Uterus (tissue), 4 donors: ENCODE data around the gene LRRC3. TPM values are rescaled to one million over a fixed set of nuclear protein-coding genes. Genes with fewer than 3 reads are reported as not detected.
A peak's percentile ranks its signal among the peaks of the same experiment; 100 is the strongest.

Experiments used
- DNase-seq, 2 donors: peaks; one replicate each; pipeline ENCODE4 v3.0.0-alpha.2; 2019 to 2020
- H3K27ac ChIP-seq, 2 donors: fragments of 200-600 bp; sonication (generic); 1 replicate in 1 of 2; 2 replicates in 1 of 2; pipeline ENCODE4 v1.5.1; 2016 to 2018
- H3K27me3 ChIP-seq, 2 donors: fragments of 200-600 bp; sonication (generic); one replicate each; pipeline ENCODE4 v1.5.1; 2018 to 2019; ENCODE audit warnings: control low read depth in 1 of 2
- H3K36me3 ChIP-seq, 2 donors: fragments of 200-600 bp; sonication (generic); one replicate each; pipeline ENCODE4 v1.5.1; 2019; ENCODE audit warnings: control low read depth in 1 of 2
- H3K4me1 ChIP-seq, 2 donors: fragments of 200-600 bp; sonication (generic); one replicate each; pipeline ENCODE4 v1.5.1; 2018 to 2019; ENCODE audit warnings: control low read depth in 1 of 2
- H3K4me3 ChIP-seq, 2 donors: fragments of 200-600 bp; sonication (generic); 1 replicate in 1 of 2; 2 replicates in 1 of 2; pipeline ENCODE4 v1.5.1; 2018 to 2019; ENCODE audit warnings: mild to moderate bottlenecking in 1 of 2
- H3K9me3 ChIP-seq, 2 donors: fragments of 200-600 bp; sonication (generic); one replicate each; pipeline ENCODE4 v1.5.1; 2019; ENCODE audit warnings: control low read depth in 1 of 2
- POLR2A ChIP-seq, 2 donors: fragments of 450-650 bp; IDR thresholded peaks; one replicate each; pipeline ENCODE4 v1.6.1; 2016; ENCODE audit warnings: antibody characterized with exemption in 2 of 2, mild to moderate bottlenecking in 1 of 2, moderate library complexity in 1 of 2
- intact Hi-C: fragments of 100-400 bp; cut with DNase I; formaldehyde crosslinking; loops from one replicate; pipeline ENCODE4 v1.15.1; 2023; ENCODE audit warnings: low total_unique reads
- total RNA-seq, 4 donors: library from RNA; depleted of rRNA in 3 of 4; stranded (reverse); fragments of >200 nt in 3 of 4; gene quantifications; one replicate each; pipeline versions ENCODE4 v1.1.0 to v1.2.4, GENCODE V29; 2014 to 2023
- TF ChIP-seq, protein P1 (sequence below), 4 experiments: fragments of 200-600 bp in 2 of 4; fragments of 450-650 bp in 2 of 4; sonication (generic) in 2 of 4; IDR thresholded peaks; one replicate each; pipeline ENCODE4 v1.5.1; 2016 to 2019; ENCODE audit warnings: antibody characterized with exemption in 4 of 4, mild to moderate bottlenecking in 2 of 4, moderate library complexity in 1 of 4
- donor health status: DM: yes; HTN: yes; CAD: no.

Gene LRRC3
- total RNA-seq, 4 donors from 2014 or later, result under 0.01 to 2.3 (median 2.3) TPM; not detected in 1

DNA sequence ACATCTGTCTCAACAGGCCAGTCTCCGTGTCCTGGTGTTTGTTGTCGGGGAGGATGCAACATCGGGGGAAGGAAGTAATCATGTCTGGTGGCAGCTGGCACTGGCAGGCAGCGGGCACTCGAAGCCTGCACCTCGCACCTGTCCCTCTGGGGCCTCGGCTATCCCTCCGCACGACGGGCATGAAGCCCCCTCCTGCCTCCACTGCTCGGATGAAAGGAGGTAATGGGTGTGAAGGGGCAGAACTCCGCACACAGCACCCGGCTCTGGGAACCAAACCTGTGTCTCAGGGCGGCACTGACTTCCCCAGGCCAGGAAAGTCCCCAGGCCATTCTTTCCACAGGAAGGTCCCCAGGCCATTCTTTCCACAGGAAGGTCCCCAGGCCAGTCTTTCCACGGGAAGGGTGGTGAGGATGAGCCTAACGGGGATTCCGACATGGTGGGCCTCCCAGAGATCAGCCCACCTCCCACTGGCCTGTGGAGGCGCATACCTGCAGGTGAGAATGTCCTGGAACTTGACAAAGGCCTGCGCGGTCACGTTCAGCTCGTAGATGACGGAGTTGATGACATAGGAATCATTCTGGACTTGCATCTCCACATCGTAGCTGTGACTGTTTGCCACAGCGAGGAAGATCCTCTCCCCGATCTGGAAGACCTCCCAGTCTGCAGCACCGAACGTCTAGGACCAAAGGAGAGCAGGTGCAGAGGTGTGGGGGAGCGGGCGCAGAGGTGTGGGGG is 53.6 kb downstream of the LRRC3 start:
- Histone ChIP-seq H3K27ac (no peak overlapping the region), H3K9me3 (no peaks in the 10 kb centered on the region), H3K4me1 (no peaks in the 10 kb centered on the region), H3K27me3 (no peaks in the 10 kb centered on the region), H3K4me3 (no peak overlapping the region), H3K36me3 (no peaks in the 10 kb centered on the region)
- DNase-seq, result no peak
- TF ChIP-seq, protein P1, sequence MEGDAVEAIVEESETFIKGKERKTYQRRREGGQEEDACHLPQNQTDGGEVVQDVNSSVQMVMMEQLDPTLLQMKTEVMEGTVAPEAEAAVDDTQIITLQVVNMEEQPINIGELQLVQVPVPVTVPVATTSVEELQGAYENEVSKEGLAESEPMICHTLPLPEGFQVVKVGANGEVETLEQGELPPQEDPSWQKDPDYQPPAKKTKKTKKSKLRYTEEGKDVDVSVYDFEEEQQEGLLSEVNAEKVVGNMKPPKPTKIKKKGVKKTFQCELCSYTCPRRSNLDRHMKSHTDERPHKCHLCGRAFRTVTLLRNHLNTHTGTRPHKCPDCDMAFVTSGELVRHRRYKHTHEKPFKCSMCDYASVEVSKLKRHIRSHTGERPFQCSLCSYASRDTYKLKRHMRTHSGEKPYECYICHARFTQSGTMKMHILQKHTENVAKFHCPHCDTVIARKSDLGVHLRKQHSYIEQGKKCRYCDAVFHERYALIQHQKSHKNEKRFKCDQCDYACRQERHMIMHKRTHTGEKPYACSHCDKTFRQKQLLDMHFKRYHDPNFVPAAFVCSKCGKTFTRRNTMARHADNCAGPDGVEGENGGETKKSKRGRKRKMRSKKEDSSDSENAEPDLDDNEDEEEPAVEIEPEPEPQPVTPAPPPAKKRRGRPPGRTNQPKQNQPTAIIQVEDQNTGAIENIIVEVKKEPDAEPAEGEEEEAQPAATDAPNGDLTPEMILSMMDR (IDR thresholded peaks at IDR 0.05), result no peak
- intact Hi-C loops, result no loop called here

DNA sequence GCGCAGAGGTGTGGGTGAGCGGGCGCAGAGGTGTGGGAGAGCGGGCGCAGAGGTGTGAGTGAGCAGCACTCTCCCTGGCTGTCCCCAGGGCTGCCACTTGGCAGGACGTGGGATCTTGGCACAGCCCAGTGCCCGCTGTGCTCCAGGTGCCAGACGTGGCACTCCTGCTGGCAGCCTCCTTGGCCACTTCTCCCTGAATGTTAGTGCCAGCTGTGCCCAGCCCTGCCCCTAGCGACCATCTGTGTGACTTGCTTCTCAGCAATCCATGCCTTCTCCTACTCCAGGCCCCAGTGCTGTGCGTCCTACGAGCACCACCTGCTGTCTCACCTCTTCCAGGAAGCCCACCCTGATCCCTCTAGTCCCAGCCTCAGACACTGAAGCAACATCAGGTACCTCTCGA is 54.2 kb downstream of the LRRC3 start:
- Histone ChIP-seq H3K36me3 (no peaks in the 10 kb centered on the region), H3K4me3 (no peak overlapping the region), H3K27me3 (no peaks in the 10 kb centered on the region), H3K9me3 (no peaks in the 10 kb centered on the region), H3K4me1 (no peaks in the 10 kb centered on the region), H3K27ac (no peak overlapping the region)
- intact Hi-C loops, result no loop called here
- TF ChIP-seq, protein P1 (IDR thresholded peaks at IDR 0.05), result no peak
- TF ChIP-seq POLR2A (IDR thresholded peaks at IDR 0.05), result no peak
- DNase-seq, result no peak

DNA sequence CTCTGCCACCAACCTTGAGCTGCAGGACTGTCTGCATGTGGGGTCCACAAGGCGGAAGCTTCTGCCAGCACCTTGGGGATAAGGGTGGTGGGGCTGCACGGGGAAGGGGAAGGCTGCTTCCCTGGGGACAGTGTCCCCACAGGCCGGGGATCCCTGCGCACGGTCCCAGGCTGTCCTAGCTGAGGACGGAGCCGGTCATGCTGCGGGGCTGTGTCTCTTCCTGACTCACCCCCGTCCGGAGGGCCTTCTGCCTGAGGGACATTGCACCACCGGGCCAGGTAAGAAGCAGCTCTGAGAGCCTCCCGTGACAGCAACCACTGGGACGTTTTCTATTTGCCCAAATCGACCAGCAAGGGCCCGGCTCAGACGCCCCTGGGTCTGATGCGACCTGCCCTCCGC is 54.8 kb downstream of the LRRC3 start:
- DNase-seq, result no peak
- no peak overlapping the region for H3K27ac ChIP-seq
- H3K27me3 ChIP-seq, result no peaks in the 10 kb centered on the region
- TF ChIP-seq, protein P1 (IDR thresholded peaks at IDR 0.05), result no peak
- TF ChIP-seq POLR2A (IDR thresholded peaks at IDR 0.05), result no peak
- H3K36me3 ChIP-seq, result no peaks in the 10 kb centered on the region
- no peaks in the 10 kb centered on the region for H3K9me3 ChIP-seq
- intact Hi-C loops, result no loop called here
- H3K4me1 ChIP-seq, result no peaks in the 10 kb centered on the region
- H3K4me3 ChIP-seq, result no peak overlapping the region

DNA sequence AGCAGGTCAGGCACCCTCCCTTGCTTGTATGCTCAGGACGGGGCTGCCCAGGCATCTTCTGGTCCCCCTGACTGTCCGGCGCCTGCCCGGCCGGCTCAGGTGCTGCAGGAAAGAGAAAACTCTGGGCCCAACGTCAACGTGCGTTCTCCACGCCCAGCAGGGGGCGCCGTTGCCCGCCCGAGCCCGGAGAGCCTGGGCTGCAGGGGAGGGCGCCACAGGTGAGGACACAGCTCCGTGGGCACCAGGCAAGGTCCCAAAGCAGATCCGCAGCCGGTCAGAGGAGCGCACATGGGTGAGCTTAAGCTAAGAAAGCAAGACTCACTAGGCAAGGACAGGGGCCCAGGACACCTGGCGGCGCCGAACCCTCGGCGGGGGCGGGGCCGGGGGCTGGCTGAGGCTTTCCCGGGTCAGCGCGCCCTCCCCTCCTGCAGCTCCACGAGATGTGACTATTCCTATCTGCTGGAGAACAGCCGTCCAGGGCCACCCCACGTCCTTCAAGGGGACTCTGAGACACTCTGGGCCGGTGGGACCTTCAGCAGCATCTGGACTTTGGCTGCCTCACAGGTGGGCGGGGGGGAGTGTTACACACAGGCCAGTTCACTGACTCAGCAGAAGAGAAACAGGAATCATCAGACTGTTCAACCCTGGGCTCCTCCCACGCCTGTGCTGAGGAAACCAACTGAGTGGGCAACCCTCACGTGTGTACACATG is 55.4 kb downstream of the LRRC3 start:
- intact Hi-C loops, result no loop called here
- DNase-seq, result no peak
- no peaks in the 10 kb centered on the region for H3K9me3 ChIP-seq

More for the DNA sequence above, 55.4 kb downstream of the LRRC3 start:
- Histone ChIP-seq H3K36me3 (no peaks in the 10 kb centered on the region), H3K4me3 (no peak overlapping the region), H3K27ac (no peak overlapping the region), H3K4me1 (no peaks in the 10 kb centered on the region), H3K27me3 (no peaks in the 10 kb centered on the region)
- no peak for TF ChIP-seq POLR2A (IDR thresholded peaks at IDR 0.05)
- TF ChIP-seq, protein P1 (IDR thresholded peaks at IDR 0.05), result peak; percentile 20 to 59 (median 44)
